Measurements from ENCODE around the gene ZNF620.

DNA sequence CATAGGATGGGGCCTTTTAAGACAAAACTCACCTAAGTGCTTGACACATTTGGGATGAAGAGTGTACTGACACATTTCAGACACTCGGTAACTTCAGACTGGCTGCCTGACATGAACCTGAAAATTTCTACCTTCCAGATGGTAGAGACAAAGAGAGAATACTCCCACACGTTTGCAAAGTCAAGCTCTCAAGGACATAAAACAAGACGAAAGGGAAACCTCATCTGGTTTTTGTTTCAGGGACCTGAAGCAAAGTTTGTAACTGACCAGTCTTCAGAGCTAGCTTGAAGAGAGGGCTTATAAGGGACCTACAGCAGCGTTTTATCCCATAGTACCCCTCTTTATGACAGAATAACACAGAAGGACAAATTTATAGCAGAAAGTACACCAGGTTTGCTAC lies 60.9 kb downstream of the ZNF620 start:
- TF ChIP-seq ZNF777 (tag by site-specific recombination; IDR thresholded peaks at IDR 0.05; ENCODE audit: borderline replicate concordance) = no peak
- TF ChIP-seq ZNF660 (tag by site-specific recombination; IDR thresholded peaks at IDR 0.05) = no peak
- no peak for TF ChIP-seq ZNF202 (tag by site-specific recombination; IDR thresholded peaks at IDR 0.05; ENCODE audit: borderline replicate concordance)
- TF ChIP-seq ZNF623 (tag by site-specific recombination; IDR thresholded peaks at IDR 0.05) = no peak
- no peak for TF ChIP-seq ZNF530 (tag by site-specific recombination; IDR thresholded peaks at IDR 0.05; ENCODE audit: low read depth)
- no peak for TF ChIP-seq ZNF664 (tag by site-specific recombination; IDR thresholded peaks at IDR 0.05)
- TF ChIP-seq, protein P1, sequence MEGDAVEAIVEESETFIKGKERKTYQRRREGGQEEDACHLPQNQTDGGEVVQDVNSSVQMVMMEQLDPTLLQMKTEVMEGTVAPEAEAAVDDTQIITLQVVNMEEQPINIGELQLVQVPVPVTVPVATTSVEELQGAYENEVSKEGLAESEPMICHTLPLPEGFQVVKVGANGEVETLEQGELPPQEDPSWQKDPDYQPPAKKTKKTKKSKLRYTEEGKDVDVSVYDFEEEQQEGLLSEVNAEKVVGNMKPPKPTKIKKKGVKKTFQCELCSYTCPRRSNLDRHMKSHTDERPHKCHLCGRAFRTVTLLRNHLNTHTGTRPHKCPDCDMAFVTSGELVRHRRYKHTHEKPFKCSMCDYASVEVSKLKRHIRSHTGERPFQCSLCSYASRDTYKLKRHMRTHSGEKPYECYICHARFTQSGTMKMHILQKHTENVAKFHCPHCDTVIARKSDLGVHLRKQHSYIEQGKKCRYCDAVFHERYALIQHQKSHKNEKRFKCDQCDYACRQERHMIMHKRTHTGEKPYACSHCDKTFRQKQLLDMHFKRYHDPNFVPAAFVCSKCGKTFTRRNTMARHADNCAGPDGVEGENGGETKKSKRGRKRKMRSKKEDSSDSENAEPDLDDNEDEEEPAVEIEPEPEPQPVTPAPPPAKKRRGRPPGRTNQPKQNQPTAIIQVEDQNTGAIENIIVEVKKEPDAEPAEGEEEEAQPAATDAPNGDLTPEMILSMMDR (tag by site-specific recombination; IDR thresholded peaks at IDR 0.05) = no peak
- TF ChIP-seq ZBTB21 (tag by site-specific recombination; IDR thresholded peaks at IDR 0.05) = no peak

Measured in HEK293 (cell line).